Activated T-helper 1 cell treated with anti-CD3 and anti-CD28 coated beads, Interleukin-12 subunit alpha, Interleukin-12 subunit beta, Interleukin-2, Interleukin-4 antibody, amounts not matched to agents 30 ng/mL and 10 ng/mL and 1 ng/mL, durations not matched to agents 14 hours and 24 hours and 36 hours (primary cell): ENCODE data around the gene ZNF735. TPM values are rescaled to one million over a fixed set of nuclear protein-coding genes. Genes with fewer than 3 reads are reported as not detected.
"Not testable (repeated sequence)": the region's sequence is repeated elsewhere in the genome, so short reads cannot be mapped to it uniquely, and the experiment has no call there.

Experiments used
- DNase-seq: peaks from one replicate; pipeline ENCODE4 v3.0.0; 2021; ENCODE audit warnings: low spot score
- H3K27ac Mint-ChIP-seq: one replicate; pipeline ENCODE4 v1.8.0; 2021; ENCODE audit warnings: mild to moderate bottlenecking, mixed read lengths
- H3K27me3 Mint-ChIP-seq: one replicate; pipeline ENCODE4 v1.8.0; 2022; ENCODE audit warnings: mild to moderate bottlenecking, moderate library complexity, mixed read lengths; ENCODE audit not compliant: insufficient read depth
- H3K36me3 Mint-ChIP-seq: one replicate; pipeline ENCODE4 v1.8.0; 2021; ENCODE audit warnings: low read depth, mixed read lengths
- H3K4me1 Mint-ChIP-seq: one replicate; pipeline ENCODE4 v1.8.0; 2021; ENCODE audit warnings: low read depth, mixed read lengths
- H3K4me3 Mint-ChIP-seq: one replicate; pipeline ENCODE4 v1.8.0; 2021; ENCODE audit warnings: mild to moderate bottlenecking, moderate library complexity, mixed read lengths
- H3K9me3 Mint-ChIP-seq: one replicate; pipeline ENCODE4 v1.8.0; 2021; ENCODE audit warnings: mixed read lengths
- intact Hi-C: fragments of 100-400 bp; cut with micrococcal nuclease; formaldehyde crosslinking; loops from one replicate; pipeline ENCODE4 v1.15.1; 2024
- total RNA-seq: library from RNA; stranded (reverse); gene quantifications from 2 replicates; pipeline ENCODE4 v1.2.3, GENCODE V29; 2022

The ZNF735 gene
- total RNA-seq, 1 donor from 2014 or later: not detected

DNA sequence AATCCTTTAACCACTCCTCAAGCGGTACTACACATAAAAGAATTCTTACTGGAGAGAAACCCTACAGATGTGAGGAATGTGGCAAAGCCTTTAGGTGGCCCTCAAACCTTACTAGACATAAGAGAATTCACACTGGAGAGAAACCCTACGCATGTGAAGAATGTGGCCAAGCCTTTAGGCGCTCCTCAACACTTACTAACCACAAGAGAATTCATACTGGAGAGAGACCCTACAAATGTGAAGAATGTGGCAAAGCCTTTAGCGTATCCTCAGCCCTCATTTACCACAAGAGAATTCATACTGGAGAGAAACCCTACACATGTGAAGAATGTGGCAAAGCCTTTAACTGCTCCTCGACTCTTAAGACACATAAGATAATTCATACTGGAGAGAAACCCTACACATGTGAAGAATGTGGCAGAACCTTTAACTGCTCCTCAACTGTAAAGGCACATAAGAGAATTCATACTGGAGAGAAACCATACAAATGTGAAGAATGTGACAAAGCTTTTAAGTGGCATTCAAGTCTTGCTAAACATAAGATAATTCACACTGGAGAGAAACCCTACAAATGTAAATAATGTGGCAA lies 12.8 kb downstream of the ZNF735 start:
- intact Hi-C loops, H3K27ac Mint-ChIP-seq: not testable (repeated sequence)
- H3K9me3 Mint-ChIP-seq: peaks cover 60% of the 10 kb centered on the region

DNA sequence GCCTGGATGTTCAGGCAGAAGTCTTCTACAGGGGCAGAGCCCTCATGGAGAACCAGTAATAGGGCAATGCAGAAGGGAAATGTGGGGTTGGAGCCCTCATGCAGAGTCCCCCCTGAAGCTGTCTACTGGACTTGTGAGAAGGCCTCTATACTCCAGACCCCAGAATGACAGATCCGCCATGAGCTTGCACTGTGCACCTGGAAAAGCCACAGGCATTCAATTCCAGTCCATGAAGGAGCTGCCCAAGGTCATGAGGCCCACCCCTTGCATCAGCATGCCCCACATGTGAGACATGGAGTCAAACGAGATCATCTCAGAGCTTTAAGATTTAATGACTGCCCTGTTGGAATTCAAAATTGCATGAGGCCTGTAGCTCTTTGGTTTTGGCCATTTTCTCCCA lies 16.4 kb downstream of the ZNF735 start:
- Mint-ChIP-seq H3K4me3 (no peak overlapping the region), H3K36me3 (no peaks in the 10 kb centered on the region), H3K27me3 (no peaks in the 10 kb centered on the region), H3K27ac (no peak overlapping the region), H3K4me1 (no peaks in the 10 kb centered on the region), H3K9me3 (peaks cover 76% of the 10 kb centered on the region)
- DNase-seq: no peak
- intact Hi-C loops: no loop called here

More for the DNA sequence above, 12.8 kb downstream of the ZNF735 start:
- not testable (repeated sequence) for H3K27me3 Mint-ChIP-seq, DNase-seq, H3K4me3 Mint-ChIP-seq, H3K36me3 Mint-ChIP-seq, H3K4me1 Mint-ChIP-seq

DNA sequence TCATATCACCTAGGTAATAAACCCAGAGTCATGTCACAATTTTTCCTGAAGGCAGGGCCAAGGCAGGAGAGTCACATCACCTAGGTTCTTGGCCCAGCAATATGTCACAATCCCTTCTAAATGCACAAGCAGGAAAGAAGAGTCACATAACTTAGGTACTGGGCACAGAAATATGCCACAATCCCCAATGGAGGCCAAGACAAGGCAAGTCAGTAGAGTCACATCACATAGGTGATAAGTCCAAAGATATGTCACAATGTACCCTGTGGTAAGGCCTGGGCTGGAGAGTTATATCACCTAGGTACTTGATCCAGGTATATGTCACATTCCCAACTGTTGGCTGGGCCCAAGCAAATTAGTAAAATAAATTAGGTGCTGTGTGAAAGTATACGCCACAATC lies 21.2 kb downstream of the ZNF735 start, which contains the start of gene ZNF679:
TSS of gene ZNF679 (plus strand) at position 301 of the 400 bp plus-strand sequence. CDS start 20,644 bp downstream, outside the sequence.
- intact Hi-C loops, H3K27me3 Mint-ChIP-seq: not testable (repeated sequence)
- peaks cover 83% of the 10 kb centered on the region for H3K9me3 Mint-ChIP-seq

DNA sequence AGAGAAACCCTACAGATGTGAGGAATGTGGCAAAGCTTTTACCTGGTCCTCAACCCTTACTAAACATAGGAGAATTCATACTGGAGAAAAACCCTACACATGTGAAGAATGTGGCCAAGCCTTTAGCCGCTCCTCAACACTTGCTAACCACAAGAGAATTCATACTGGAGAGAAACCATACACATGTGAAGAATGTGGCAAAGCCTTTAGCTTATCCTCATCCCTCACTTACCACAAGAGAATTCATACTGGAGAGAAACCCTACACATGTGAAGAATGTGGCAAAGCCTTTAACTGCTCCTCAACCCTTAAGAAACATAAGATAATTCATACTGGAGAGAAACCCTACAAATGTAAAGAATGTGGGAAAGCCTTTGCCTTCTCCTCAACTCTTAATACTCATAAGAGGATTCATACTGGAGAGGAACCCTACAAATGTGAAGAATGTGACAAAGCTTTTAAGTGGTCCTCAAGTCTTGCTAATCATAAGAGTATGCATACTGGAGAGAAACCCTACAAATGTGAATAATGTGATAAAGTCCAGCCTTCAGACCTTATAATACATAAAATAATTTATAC lies 59.4 kb downstream of the ZNF735 start:
- H3K36me3 Mint-ChIP-seq: no peaks in the 10 kb centered on the region
- H3K4me3 Mint-ChIP-seq: no peak overlapping the region
- intact Hi-C loops: no loop called here
- no peak for DNase-seq
- H3K4me1 Mint-ChIP-seq: no peaks in the 10 kb centered on the region
- H3K27ac Mint-ChIP-seq: no peak overlapping the region
- peaks cover 39% of the 10 kb centered on the region for H3K9me3 Mint-ChIP-seq
- H3K27me3 Mint-ChIP-seq: no peaks in the 10 kb centered on the region

More for the DNA sequence above, 21.2 kb downstream of the ZNF735 start, which contains the start of gene ZNF679:
- not testable (repeated sequence) for DNase-seq, H3K27ac Mint-ChIP-seq, H3K4me1 Mint-ChIP-seq, H3K4me3 Mint-ChIP-seq, H3K36me3 Mint-ChIP-seq

Other genes starting within 250 kb of the ZNF735 start
- gene ZNF722, start 208.4 kb upstream of the ZNF735 start, total RNA-seq: not detected in 2 replicates
- gene ZNF727, start 161.8 kb upstream of the ZNF735 start, total RNA-seq: 0.12 TPM in 1 of 2 replicates, not detected in the other
- not detected in 2 replicates for gene ZNF679, start 21.3 kb downstream of the ZNF735 start, total RNA-seq
- gene ZNF736, start 106.8 kb downstream of the ZNF735 start, total RNA-seq: 19.8 and 21.3 TPM in 2 replicates